ENCODE data around the gene MEIS2.

DNA sequence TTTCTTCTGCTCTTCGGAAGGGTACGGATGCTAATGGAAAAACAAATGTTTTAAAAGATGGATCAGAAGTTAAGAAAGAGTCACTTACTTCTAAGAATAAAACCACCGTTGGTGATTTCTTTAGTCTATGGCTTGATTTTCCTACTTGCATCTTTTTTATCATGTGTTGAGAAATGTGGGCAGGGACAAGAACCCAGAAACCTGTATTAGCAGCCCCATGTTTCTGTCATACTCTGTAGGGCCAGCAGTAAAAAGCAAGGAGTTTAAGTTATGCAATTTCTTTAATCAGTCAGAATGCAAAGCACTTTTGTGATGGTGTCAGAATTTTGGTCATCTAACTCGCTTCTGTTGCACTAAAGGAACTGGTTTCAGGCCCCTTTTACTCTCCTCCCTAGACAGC lies 150.0 kb downstream of the MEIS2 start:
- TF ChIP-seq, protein P1, sequence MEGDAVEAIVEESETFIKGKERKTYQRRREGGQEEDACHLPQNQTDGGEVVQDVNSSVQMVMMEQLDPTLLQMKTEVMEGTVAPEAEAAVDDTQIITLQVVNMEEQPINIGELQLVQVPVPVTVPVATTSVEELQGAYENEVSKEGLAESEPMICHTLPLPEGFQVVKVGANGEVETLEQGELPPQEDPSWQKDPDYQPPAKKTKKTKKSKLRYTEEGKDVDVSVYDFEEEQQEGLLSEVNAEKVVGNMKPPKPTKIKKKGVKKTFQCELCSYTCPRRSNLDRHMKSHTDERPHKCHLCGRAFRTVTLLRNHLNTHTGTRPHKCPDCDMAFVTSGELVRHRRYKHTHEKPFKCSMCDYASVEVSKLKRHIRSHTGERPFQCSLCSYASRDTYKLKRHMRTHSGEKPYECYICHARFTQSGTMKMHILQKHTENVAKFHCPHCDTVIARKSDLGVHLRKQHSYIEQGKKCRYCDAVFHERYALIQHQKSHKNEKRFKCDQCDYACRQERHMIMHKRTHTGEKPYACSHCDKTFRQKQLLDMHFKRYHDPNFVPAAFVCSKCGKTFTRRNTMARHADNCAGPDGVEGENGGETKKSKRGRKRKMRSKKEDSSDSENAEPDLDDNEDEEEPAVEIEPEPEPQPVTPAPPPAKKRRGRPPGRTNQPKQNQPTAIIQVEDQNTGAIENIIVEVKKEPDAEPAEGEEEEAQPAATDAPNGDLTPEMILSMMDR (IDR thresholded peaks at IDR 0.05), result no peak
- TF ChIP-seq POLR2A (IDR thresholded peaks at IDR 0.05) (no peak), EP300 (IDR thresholded peaks at IDR 0.05) (no peak)
